Measurements from ENCODE around the gene CDC37.

GRCh38 chr19:10419646-10420443 is 16.5 kb upstream of the CDC37 start:
- TF ChIP-seq ZNF274 (IDR thresholded peaks at IDR 0.05; ENCODE audit: low read depth, low read length) (no peak), YY1 (IDR thresholded peaks at IDR 0.05; ENCODE audit: insufficient read depth, insufficient read length) (no peak)

Data from NT2/D1 (cell line).